Bronchial epithelial cell (primary cell): ENCODE measurements around the gene ADGRF5. TPM values are rescaled to one million over a fixed set of nuclear protein-coding genes. Genes with fewer than 3 reads are reported as not detected.
A peak's percentile ranks its signal among the peaks of the same experiment; 100 is the strongest.

Source experiments
- DNase-seq: peaks from one replicate; pipeline ENCODE4 v3.0.0-alpha.2; 2010; ENCODE audit warnings: low read depth
- FAIRE-seq: peaks from 2 replicates; lab custom pipeline; 2011; peaks lifted over from hg19 to GRCh38; lab: Jason Lieb, UNC
- H3K27me3 ChIP-seq: 2 replicates; pipeline ENCODE4 v1.5.1; 2011; ENCODE audit warnings: low read length; ENCODE audit not compliant: control insufficient read depth, insufficient read depth
- H3K36me3 ChIP-seq: 2 replicates; pipeline ENCODE4 v1.5.1; 2011; ENCODE audit warnings: low read length; ENCODE audit not compliant: control insufficient read depth, insufficient read depth
- H3K4me3 ChIP-seq: 2 replicates; pipeline ENCODE4 v1.5.1; 2011; ENCODE audit warnings: mild to moderate bottlenecking, low read depth, low read length, control low read depth
- total RNA-seq: library from RNA; depleted of rRNA; stranded (reverse); fragments of >200 nt; gene quantifications from 2 replicates; pipeline ENCODE4 v1.2.1, GENCODE V29; 2014
- TF ChIP-seq, protein P1 (sequence below): IDR thresholded peaks from 2 replicates; pipeline ENCODE4 v1.5.1; 2011; ENCODE audit warnings: mild to moderate bottlenecking, moderate library complexity, low read length, control low read depth, inconsistent platforms; ENCODE audit not compliant: insufficient read depth, severe bottlenecking

The ADGRF5 gene
- total RNA-seq, 1 donor from 2014 or later = not detected

DNA sequence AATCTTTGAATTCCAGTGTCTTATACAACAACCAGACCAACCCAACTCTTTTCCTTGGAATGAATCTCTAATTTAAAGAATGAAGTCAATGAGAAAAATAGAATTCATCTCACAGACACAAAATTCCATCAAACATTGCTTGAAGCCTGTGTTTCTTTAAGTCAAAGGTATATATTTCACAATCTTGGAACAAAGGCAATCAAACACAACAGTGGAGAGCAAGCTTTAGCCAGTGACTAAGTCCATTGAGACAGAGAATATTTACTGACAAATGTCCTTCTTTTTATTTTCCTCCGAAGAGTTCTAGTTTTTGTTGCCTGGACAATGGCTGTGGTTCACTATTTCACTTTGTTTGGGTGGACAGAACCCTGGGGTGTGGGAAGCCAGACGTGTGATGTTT is 92.8 kb downstream of the ADGRF5 start:
- DNase-seq = peak; percentile 30
- FAIRE-seq = no peak
- TF ChIP-seq, protein P1, sequence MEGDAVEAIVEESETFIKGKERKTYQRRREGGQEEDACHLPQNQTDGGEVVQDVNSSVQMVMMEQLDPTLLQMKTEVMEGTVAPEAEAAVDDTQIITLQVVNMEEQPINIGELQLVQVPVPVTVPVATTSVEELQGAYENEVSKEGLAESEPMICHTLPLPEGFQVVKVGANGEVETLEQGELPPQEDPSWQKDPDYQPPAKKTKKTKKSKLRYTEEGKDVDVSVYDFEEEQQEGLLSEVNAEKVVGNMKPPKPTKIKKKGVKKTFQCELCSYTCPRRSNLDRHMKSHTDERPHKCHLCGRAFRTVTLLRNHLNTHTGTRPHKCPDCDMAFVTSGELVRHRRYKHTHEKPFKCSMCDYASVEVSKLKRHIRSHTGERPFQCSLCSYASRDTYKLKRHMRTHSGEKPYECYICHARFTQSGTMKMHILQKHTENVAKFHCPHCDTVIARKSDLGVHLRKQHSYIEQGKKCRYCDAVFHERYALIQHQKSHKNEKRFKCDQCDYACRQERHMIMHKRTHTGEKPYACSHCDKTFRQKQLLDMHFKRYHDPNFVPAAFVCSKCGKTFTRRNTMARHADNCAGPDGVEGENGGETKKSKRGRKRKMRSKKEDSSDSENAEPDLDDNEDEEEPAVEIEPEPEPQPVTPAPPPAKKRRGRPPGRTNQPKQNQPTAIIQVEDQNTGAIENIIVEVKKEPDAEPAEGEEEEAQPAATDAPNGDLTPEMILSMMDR = no peak

DNA sequence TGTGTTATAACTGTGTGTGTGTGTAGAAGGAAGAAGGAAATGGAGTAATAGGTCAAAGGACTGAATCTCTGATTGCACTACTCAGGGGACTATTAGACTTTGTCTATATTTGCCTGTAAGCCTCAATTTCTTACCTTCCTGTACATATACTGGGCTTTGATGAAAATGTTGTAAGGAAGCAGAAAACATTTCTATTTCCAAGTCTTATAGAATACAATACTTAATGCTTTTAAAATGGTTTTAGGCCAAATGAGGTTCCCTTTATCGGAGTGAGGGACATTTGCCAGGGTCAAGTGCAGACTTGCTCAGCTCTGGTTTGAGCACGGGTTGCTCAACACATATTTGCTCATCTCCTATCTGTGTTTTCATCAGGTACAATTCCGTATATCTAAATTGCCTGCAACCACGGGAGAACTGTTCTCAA is 100.3 kb downstream of the ADGRF5 start:
- Histone ChIP-seq H3K4me3 (no peak overlapping the region), H3K27me3 (no peaks in the 10 kb centered on the region), H3K36me3 (no peaks in the 10 kb centered on the region)
- TF ChIP-seq, protein P1 = no peak
- DNase-seq (peak; percentile 86), FAIRE-seq (no peak)

More for the DNA sequence above, 92.8 kb downstream of the ADGRF5 start:
- H3K4me3 ChIP-seq = no peak overlapping the region
- H3K27me3 ChIP-seq = no peaks in the 10 kb centered on the region
- H3K36me3 ChIP-seq = no peaks in the 10 kb centered on the region

DNA sequence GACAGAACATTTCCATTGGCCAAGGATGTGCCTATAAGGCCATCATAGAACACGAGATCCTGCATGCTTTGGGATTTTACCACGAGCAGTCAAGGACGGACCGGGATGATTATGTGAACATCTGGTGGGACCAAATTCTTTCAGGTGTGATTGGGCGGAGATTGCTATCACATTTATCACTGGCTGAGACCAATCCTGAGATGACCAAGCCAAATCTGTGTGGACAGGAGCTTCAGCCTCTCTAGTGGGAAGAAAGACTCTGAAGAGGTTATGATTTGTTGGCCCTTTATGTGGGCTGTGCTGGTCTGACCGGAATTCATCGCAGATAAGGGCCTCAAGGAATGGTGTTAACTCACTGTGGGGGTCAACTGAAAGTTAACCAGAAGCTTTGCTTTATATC is 102.2 kb downstream of the ADGRF5 start:
- DNase-seq = no peak
- peak; percentile 81 for FAIRE-seq
- no peak overlapping the region for H3K4me3 ChIP-seq
- TF ChIP-seq, protein P1 = no peak
- no peaks in the 10 kb centered on the region for H3K27me3 ChIP-seq
- H3K36me3 ChIP-seq = no peaks in the 10 kb centered on the region

DNA sequence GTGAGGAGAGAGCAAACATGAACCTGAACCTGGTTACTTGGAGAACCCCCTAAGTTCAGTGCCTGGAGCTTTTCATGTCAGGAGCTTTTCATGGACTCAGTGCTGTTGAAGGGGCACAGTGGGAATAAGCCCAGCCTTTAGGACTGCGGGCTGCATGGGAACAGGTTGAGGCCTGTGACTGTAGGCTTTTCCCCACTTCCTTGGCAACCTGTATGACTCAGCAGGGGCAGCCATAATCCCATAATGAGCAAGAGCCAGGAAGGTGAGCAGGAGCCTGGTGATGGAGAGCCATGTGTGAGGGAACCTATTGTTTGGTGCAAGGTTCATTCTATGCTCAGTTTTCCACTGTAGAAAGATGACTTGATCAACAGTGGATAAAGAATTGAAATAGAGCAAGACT is 105.1 kb downstream of the ADGRF5 start:
- FAIRE-seq = peak; percentile 93
- DNase-seq = peak; percentile 96
- Histone ChIP-seq H3K4me3 (no peak overlapping the region), H3K36me3 (no peaks in the 10 kb centered on the region), H3K27me3 (no peaks in the 10 kb centered on the region)
- TF ChIP-seq, protein P1 = no peak

DNA sequence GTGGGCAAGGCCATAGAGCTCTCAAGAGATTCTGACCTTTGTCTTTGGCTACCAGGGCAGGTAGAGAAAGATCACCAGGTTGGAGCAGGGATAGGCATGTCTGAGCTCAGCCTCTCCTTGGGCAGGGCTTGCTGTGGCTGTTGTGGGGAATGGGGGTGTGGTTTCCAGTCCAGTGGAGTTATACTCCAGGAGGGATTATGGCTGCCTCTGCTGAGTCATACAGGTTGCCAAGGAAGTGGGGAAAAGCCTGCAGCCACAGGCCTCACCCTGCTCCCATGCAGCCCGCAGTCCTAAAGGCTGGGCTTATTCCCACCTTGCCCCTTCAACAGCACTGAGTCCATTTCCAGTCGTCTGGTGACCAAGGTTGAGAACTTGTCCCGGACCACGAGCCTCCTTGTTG is 106.6 kb downstream of the ADGRF5 start:
- Histone ChIP-seq H3K27me3 (no peaks in the 10 kb centered on the region), H3K36me3 (no peaks in the 10 kb centered on the region), H3K4me3 (no peak overlapping the region)
- TF ChIP-seq, protein P1 = no peak
- DNase-seq (peak; percentile 94), FAIRE-seq (peak; percentile 76)

DNA sequence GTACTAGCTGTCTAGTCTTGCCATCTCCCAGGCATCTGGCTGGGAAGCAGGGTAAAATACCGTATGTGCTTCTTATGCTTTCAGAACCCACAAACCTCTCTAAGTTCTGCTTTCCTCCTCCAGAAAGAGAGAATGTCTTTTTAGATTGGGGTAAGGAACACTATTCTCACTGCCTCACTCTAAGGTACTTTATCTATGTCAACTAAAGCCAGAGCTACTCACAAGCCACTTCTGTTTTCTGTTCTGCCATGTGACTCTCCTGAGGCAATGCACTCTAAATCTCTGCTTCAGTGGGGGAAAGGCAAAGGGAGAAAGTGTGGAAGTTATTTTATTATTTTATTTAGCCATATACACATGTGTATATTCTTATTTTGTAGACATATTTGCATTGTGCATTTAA is 112.9 kb downstream of the ADGRF5 start:
- FAIRE-seq (no peak), DNase-seq (no peak)
- TF ChIP-seq, protein P1 = no peak

More for the DNA sequence above, 112.9 kb downstream of the ADGRF5 start:
- Histone ChIP-seq H3K27me3 (no peaks in the 10 kb centered on the region), H3K36me3 (no peaks in the 10 kb centered on the region), H3K4me3 (no peak overlapping the region)
